ENCODE data around the gene C10orf90.
A peak's percentile ranks its signal among the peaks of the same experiment; 100 is the strongest.

Gene C10orf90

GRCh38 chr10:126616737-126617136 is 53.8 kb downstream of the C10orf90 start:
- Mint-ChIP-seq H3K4me1 (peaks cover 16% of the 10 kb centered on the region), H3K36me3 (ENCODE audit: low read depth) (no peaks in the 10 kb centered on the region), H3K27me3 (ENCODE audit: low read depth) (peaks cover 5% of the 10 kb centered on the region), H3K4me3 (no peak overlapping the region), H3K27ac (peak overlapping the region in 2 of 3 experiments; percentile 3 to 16), H3K9me3 (peaks cover 2% of the 10 kb centered on the region)
- TF ChIP-seq CTCF (IDR thresholded peaks at IDR 0.05; ENCODE audit: unreplicated experiment in 3 of 3): no peak

- H3K9me3 Mint-ChIP-seq: no peaks in the 10 kb centered on the region
- H3K4me3 Mint-ChIP-seq: no peak overlapping the region
- no peaks in the 10 kb centered on the region for H3K36me3 Mint-ChIP-seq (ENCODE audit: low read depth)
- peak overlapping the region in 1 of 3 experiments; percentile 42 for H3K27ac Mint-ChIP-seq
- peaks cover 4% of the 10 kb centered on the region for H3K27me3 Mint-ChIP-seq (ENCODE audit: low read depth)
- TF ChIP-seq CTCF (IDR thresholded peaks at IDR 0.05; ENCODE audit: unreplicated experiment in 3 of 3): no peak
- peaks cover 5% of the 10 kb centered on the region for H3K4me1 Mint-ChIP-seq
Measured at GRCh38 chr10:126611303-126611702, 59.2 kb downstream of the C10orf90 start.

GRCh38 chr10:126609566-126609965 is 60.9 kb downstream of the C10orf90 start:
- peaks cover 7% of the 10 kb centered on the region for H3K27me3 Mint-ChIP-seq (ENCODE audit: low read depth)
- H3K9me3 Mint-ChIP-seq: no peaks in the 10 kb centered on the region
- no peak for TF ChIP-seq CTCF (IDR thresholded peaks at IDR 0.05; ENCODE audit: unreplicated experiment in 3 of 3)
- no peaks in the 10 kb centered on the region for H3K36me3 Mint-ChIP-seq (ENCODE audit: low read depth)
- H3K4me1 Mint-ChIP-seq: peaks cover 5% of the 10 kb centered on the region
- no peak overlapping the region for H3K4me3 Mint-ChIP-seq
- no peak overlapping the region for H3K27ac Mint-ChIP-seq

- H3K9me3 Mint-ChIP-seq: no peaks in the 10 kb centered on the region
- H3K4me3 Mint-ChIP-seq: no peak overlapping the region
- no peak for TF ChIP-seq CTCF (IDR thresholded peaks at IDR 0.05; ENCODE audit: unreplicated experiment in 3 of 3)
- peaks cover 10% of the 10 kb centered on the region for H3K27me3 Mint-ChIP-seq (ENCODE audit: low read depth)
- H3K27ac Mint-ChIP-seq: no peak overlapping the region
- no peaks in the 10 kb centered on the region for H3K4me1 Mint-ChIP-seq
- H3K36me3 Mint-ChIP-seq (ENCODE audit: low read depth): no peaks in the 10 kb centered on the region
Measured at GRCh38 chr10:126599949-126600682, 70.4 kb downstream of the C10orf90 start.

GRCh38 chr10:126598009-126598408 is 72.5 kb downstream of the C10orf90 start:
- no peak overlapping the region for H3K4me3 Mint-ChIP-seq
- TF ChIP-seq CTCF (IDR thresholded peaks at IDR 0.05; ENCODE audit: unreplicated experiment in 3 of 3): peak; percentile 18 to 55 (median 20)
- peaks cover 7% of the 10 kb centered on the region for H3K27me3 Mint-ChIP-seq (ENCODE audit: low read depth)
- no peaks in the 10 kb centered on the region for H3K9me3 Mint-ChIP-seq
- H3K4me1 Mint-ChIP-seq: no peaks in the 10 kb centered on the region
- H3K36me3 Mint-ChIP-seq (ENCODE audit: low read depth): no peaks in the 10 kb centered on the region
- no peak overlapping the region for H3K27ac Mint-ChIP-seq

- H3K27me3 Mint-ChIP-seq (ENCODE audit: low read depth): peaks cover 5% of the 10 kb centered on the region
- no peaks in the 10 kb centered on the region for H3K36me3 Mint-ChIP-seq (ENCODE audit: low read depth)
- H3K27ac Mint-ChIP-seq: no peak overlapping the region
- no peaks in the 10 kb centered on the region for H3K4me1 Mint-ChIP-seq
- no peak overlapping the region for H3K4me3 Mint-ChIP-seq
- no peak for TF ChIP-seq CTCF (IDR thresholded peaks at IDR 0.05; ENCODE audit: unreplicated experiment in 3 of 3)
- peaks cover 2% of the 10 kb centered on the region for H3K9me3 Mint-ChIP-seq
Measured at GRCh38 chr10:126597211-126597610, 73.3 kb downstream of the C10orf90 start.

Data from nephron (organoid).